Mucosa of gallbladder (tissue), 1 donor: ENCODE measurements around the gene FOLR1. TPM values are rescaled to one million over a fixed set of nuclear protein-coding genes. Genes with fewer than 3 reads are reported as not detected.
"Not testable (repeated sequence)": the region's sequence is repeated elsewhere in the genome, so short reads cannot be mapped to it uniquely, and the experiment has no call there.

Experiments used
- DNase-seq: peaks from one replicate; pipeline ENCODE4 v3.0.0-alpha.2; 2020; ENCODE audit warnings: low spot score
- total RNA-seq: library from RNA; stranded (reverse); gene quantifications from one replicate; pipeline ENCODE4 v1.2.1, GENCODE V29; 2021
- donor health status: DM: no; HTN: no; CAD: no.

FOLR1 gene
- total RNA-seq = 7.0 TPM

DNA sequence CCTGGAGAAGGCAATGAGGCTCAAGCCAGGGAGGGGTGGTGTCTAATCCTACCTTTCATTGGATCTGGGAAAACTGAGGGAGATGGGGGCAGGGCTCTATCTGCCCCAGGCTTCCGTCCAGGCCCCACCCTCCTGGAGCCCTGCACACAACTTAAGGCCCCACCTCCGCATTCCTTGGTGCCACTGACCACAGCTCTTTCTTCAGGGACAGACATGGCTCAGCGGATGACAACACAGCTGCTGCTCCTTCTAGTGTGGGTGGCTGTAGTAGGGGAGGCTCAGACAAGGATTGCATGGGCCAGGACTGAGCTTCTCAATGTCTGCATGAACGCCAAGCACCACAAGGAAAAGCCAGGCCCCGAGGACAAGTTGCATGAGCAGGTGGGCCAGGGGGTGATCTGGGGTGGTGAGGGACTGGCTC, at the start of gene FOLR1:
TSS of gene FOLR1 (plus strand) at position 180 of the 421 bp plus-strand sequence. CDS start at position 214, 34 bp downstream.
- no peak for DNase-seq

- DNase-seq = not testable (repeated sequence)
Observed at GRCh38 chr11:72142543-72142942, 49.4 kb upstream of the FOLR1 start.

GRCh38 chr11:72144807-72145565, 47.0 kb upstream of the FOLR1 start:
- peak; percentile 13 for DNase-seq

GRCh38 chr11:72146625-72147024, 45.3 kb upstream of the FOLR1 start:
- DNase-seq = no peak

GRCh38 chr11:72150882-72151281, 41.1 kb upstream of the FOLR1 start:
- no peak for DNase-seq

GRCh38 chr11:72153874-72154273, 38.1 kb upstream of the FOLR1 start:
- not testable (repeated sequence) for DNase-seq

DNA sequence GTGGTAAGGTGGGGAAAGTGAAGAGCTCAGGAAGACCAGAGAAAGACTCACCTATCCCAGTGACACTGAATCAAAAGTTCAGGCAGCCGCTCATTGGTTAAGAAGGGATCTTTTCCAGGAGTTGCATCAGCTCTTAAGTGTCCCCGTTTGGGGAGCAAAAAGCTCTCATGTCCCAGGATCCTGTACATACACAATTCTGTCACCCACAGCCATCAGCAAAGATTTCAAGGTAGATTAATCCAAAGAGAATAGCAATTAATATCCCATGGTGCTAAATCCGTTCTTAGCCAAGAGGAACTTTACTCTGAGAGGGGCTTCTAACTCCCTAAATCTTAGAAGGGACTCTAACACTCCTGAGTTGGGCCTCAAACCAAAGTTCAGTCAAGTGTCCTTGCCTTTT, 37.1 kb upstream of the FOLR1 start:
- no peak for DNase-seq

DNA sequence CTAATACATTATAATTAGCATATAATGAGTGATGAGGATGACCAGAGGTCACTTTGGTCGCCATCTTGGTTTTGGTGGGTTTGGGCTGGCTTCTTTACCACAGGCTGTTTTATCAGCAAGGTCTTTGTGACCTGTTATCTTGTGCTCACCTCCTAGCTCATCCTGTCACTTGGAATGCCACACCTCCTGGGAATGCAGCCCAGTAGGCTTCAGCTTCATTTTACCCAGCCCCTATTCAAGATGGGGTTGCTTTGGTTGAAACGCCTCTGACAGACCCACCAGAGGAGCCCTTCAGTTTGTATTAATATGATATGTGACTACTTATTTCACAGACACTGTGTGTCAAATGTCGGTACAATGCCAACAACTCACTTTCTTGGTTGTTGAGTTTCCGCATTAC, 36.2 kb upstream of the FOLR1 start:
- DNase-seq = no peak

DNA sequence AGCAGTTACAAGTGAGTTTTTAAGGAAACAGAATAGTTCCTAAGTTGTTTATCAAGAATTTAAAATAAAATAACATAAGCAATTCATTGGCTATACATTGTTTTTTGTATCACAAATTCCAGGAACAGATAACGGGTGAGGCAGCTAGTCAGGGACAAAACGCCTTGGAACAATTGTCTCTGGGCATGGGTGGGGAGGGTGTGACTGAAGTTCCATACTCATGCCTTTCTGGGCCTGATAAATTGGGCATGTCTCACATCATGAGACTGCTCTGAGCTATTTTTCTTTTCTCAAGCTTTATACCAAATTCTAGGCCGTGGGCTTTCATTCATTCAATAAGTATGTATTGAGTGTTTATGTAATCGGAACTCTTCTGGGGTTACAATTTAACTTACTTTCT, 34.8 kb upstream of the FOLR1 start:
- no peak for DNase-seq

- no peak for DNase-seq
Observed at GRCh38 chr11:72160319-72160718, 31.6 kb upstream of the FOLR1 start.

GRCh38 chr11:72162891-72163492, 28.9 kb upstream of the FOLR1 start:
- DNase-seq = no peak

- DNase-seq = not testable (repeated sequence)
Observed at GRCh38 chr11:72164187-72164586, 27.8 kb upstream of the FOLR1 start.

GRCh38 chr11:72169046-72169555, 22.8 kb upstream of the FOLR1 start:
- not testable (repeated sequence) for DNase-seq

DNA sequence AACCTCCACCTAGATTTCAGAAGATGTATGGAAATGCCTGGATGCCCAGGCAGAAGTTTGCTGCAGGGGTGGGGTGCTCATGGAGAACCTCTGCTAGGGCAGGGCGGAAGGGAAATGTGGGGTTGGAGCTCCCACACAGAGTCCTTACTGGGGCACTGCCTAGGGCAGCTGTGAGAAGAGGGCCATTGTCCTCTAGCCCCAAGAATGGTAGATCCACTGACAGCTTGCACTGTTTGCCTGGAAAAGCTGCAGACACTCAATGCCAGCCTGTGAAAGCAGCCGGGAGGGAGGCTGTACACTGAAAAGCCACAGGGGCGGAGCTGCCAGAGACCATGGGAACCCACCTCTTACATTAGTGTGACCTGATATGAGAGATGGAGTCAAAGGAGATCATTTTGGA, 22.2 kb upstream of the FOLR1 start:
- not testable (repeated sequence) for DNase-seq

- not testable (repeated sequence) for DNase-seq
Observed at GRCh38 chr11:72172043-72172442, 19.9 kb upstream of the FOLR1 start.

- DNase-seq = no peak
Observed at GRCh38 chr11:72173291-72173690, 18.6 kb upstream of the FOLR1 start.

GRCh38 chr11:72174302-72175070, 17.5 kb upstream of the FOLR1 start:
- DNase-seq = peak; percentile 23

DNA sequence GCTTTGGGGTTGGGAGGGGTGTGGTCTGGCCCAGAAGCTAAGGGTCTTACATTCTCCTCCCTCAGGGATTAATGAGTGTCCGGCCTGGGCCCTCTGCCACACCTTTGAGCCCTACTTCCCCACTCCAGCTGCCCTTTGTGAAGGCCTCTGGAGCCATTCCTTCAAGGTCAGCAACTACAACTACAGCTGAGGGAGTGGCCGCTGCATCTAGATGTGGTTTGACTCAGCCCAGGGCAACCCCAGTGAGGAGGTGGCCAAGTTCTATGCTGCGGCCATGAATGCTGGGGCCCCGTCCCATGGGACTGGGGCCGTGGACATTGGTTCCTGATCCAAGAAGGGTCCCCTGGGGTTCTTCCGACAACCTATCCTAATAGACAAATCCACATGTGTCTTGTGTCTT, 14.3 kb upstream of the FOLR1 start:
- no peak for DNase-seq

DNA sequence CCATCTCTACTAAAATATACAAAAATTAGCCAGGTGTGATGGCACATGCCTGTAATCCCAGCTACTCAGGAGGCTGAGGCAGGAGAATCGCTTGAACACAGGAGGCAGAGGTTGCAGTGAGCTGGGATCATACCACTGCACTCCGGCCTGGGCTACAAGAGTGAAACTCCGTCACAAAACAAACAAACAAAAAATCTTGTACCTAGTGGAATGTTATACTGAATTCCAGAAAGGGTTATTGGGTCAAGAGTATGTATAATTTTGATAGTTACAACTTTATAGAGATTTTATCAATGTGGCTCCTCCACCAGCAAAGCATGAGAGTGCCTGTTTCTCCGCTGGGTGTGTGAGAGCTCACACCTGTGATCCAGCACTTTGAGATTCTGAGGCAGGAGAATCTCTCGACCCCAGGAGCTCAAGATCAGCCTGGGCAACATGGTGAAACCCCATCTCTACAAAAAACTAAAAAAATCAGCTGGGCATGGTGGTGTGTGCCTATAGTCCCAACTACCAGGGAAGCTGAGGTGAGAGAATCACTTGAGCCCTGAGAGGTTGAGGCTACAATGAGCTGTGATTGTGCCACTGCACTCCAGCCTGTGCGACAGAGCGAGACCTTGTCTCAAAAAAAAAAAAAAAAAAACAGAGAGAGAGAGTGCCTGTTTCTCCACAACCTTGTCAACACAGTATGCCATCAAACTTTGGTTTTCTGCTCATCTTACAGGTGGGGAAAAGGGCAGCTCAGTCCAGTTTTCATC, 12.7 kb upstream of the FOLR1 start:
- no peak for DNase-seq

GRCh38 chr11:72179804-72180396, 12.0 kb upstream of the FOLR1 start:
- no peak for DNase-seq

DNA sequence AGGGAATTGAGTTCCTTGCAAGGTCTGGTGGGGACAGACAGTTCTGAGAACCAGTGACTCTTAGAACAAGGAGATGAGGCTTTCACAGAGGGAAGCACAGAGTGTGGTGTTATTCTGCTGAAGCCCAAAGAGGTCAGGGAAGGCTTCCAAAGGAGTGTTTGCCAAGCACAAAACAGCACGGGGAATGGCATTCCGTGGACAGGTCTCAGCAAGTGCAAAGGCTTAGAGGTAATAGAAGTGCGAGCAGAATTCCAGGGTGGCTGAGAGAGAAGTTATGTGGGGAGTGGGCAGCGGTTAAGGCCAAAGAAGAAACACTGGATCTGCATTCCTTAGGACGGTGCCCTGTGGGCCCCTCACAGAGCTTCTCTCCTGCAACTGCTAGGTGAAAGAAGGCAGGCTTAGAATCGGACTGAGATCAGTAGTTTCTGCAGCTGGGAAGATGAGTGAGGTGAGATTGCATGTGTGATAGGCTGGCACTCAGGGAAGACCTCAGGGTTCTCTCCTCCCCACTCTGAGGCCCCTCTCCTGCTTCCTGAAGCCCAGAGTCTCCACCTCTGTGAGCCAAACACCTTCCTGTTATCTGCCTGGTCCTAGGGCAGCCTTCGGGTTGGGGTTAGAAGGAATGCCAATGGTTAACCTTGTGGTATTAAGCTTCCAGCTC, 10.9 kb upstream of the FOLR1 start:
- DNase-seq = not testable (repeated sequence)
